ENCODE data around the gene MB. TPM values are rescaled to one million over a fixed set of nuclear protein-coding genes. Genes with fewer than 3 reads are reported as not detected.
A peak's percentile ranks its signal among the peaks of the same experiment; 100 is the strongest.

MB gene
- total RNA-seq, 1 donor from 2014 or later = not detected

DNA sequence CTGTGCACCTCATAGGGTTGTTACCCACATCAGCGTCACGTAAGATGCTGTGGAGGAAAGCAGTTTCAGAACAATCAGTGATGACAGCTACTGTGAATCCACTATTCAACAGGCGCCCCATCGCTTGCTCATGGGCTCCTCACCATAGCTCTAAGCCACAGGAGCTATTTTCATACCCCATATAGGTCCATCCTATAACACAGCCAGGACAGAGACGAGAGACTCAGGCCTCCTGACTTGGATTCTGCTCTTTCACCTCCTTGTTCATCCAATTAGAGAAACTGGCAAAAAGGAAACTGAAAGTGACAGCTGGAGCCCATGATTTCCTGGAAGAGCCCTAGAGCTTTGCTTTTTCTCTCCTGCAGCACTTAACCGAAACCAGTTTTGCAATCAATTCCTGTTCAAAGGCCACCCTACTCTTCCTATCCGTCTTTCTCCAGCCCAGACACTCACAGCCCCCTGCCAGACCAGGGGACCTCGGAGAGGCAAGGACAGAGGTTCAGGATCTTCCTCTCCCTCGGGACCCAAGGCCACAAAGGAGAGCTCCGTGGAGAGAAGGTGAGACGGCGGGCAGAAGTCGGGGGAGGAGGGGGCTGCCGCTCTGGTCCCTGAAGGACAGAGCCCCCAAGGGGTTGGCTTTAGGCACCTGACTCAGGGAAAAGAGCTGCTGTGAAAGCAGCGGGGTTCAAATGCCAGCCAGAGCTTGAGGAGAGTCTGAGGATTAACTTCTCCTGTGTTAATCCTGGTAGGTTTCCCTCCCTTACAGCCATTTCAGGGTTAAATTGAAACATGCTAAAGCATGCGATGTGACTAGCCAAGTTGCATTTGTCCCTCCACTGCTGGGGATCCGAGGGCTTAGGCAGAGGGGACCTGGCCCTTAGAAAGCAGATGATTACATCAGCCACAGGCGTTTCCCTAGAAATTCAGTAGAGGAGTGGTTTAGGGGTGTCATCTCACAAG lies 31.2 kb upstream of the MB start, which contains the start of gene APOL6:
TSS of gene APOL6 (plus strand) at position 381 of the 960 bp plus-strand sequence. CDS start 7,980 bp downstream, outside the sequence.
- TF ChIP-seq CTCF (conservative IDR thresholded peaks at IDR 0.05; ENCODE audit: low read depth, low read length) = no peak
- peak; percentile 65 for DNase-seq (ENCODE audit: low read depth)

GRCh38 chr22:35645646-35646045 lies 28.5 kb upstream of the MB start:
- H3K4me3 ChIP-seq (ENCODE audit: low read depth, low read length) = no peak overlapping the region
- TF ChIP-seq CTCF (conservative IDR thresholded peaks at IDR 0.05; ENCODE audit: low read depth, low read length) = no peak
- no peak for DNase-seq (ENCODE audit: low read depth)

More for the DNA sequence above, 31.2 kb upstream of the MB start, which contains the start of gene APOL6:
- H3K4me3 ChIP-seq (ENCODE audit: low read depth, low read length) = peak within 1 kb of the TSS; percentile 75

DNA sequence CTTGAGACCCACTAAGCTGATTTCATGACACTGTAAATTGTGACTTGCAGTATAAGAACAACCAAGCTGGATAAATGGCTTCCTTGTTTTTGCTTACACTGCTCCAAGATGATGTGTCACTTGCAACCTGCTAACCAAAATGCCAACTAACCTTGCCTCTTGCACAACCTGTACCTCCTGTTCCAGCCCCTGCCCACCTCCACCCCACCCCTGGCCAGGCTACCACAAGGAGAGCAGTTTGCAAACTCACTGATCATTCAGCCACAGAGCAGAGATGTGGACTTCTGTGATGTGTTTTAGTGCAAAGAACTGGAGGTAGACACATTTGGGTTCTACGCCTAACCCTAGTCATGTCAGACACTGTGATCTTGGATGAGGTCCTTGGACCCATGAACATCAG lies 26.9 kb upstream of the MB start:
- H3K4me3 ChIP-seq (ENCODE audit: low read depth, low read length) = no peak overlapping the region
- DNase-seq (ENCODE audit: low read depth) = no peak
- no peak for TF ChIP-seq CTCF (conservative IDR thresholded peaks at IDR 0.05; ENCODE audit: low read depth, low read length)

- H3K4me3 ChIP-seq (ENCODE audit: low read depth, low read length) = no peak overlapping the region
- no peak for DNase-seq (ENCODE audit: low read depth)
- peak; percentile 3 for TF ChIP-seq CTCF (conservative IDR thresholded peaks at IDR 0.05; ENCODE audit: low read depth, low read length)
These were observed 25.2 kb upstream of the MB start for GRCh38 chr22:35642305-35642741.

DNA sequence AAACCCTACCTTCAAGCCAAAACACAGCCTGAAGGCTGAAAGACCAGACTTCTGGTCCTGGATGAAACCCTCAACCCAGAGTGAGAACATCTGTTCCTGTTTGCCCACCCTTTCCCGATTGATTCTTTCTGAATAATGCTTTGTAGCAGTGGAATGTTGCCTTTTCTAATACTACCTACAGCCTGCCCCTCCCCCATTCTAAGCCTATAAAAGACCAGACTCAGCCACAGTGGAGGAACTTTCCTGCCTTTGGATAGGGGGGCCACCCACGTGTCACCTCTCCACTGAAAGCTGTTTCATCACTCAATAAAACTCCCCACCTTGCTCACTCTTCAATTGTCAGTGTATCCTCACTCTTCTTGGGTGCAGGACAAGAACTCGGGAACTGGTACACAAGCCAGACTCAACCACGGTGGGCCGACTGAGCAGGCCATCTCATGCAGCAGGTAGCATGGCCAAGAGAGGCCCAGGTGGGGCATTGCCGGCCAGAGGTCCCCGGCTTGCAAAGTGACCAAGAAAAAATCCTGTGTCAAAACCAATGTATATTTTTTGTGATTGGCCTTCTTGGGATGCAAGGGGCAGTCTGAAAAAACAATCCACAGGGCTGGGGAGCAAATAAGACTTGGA lies 24.5 kb upstream of the MB start:
- no peak overlapping the region for H3K4me3 ChIP-seq (ENCODE audit: low read depth, low read length)
- TF ChIP-seq CTCF (conservative IDR thresholded peaks at IDR 0.05; ENCODE audit: low read depth, low read length) = no peak
- no peak for DNase-seq (ENCODE audit: low read depth)

DNA sequence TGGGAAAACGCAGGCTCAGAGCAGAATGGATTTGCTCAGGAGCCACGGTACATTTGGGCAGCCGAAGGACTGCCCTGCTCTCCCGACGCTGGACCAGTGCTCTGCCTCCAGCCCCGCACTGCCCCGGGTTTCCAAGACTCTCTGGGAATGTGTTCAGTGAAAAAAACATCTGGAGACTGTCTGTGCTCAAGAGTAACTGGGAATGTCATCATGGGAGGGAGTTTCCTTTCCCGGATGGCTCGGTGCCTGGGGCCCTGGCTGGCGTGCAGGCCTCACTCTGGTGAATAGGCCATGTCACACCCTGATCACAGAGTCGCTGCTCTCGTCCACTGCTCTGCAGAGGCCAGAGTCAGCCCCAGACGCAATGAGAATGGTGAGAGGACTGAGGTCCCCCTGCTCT lies 21.3 kb upstream of the MB start:
- TF ChIP-seq CTCF (conservative IDR thresholded peaks at IDR 0.05; ENCODE audit: low read depth, low read length) = no peak
- H3K4me3 ChIP-seq (ENCODE audit: low read depth, low read length) = no peak overlapping the region
- DNase-seq (ENCODE audit: low read depth) = no peak
